ENCODE results near the gene GNA15.
"Not testable (repeated sequence)": the region's sequence is repeated elsewhere in the genome, so short reads cannot be mapped to it uniquely, and the experiment has no call there.

The GNA15 gene

DNA sequence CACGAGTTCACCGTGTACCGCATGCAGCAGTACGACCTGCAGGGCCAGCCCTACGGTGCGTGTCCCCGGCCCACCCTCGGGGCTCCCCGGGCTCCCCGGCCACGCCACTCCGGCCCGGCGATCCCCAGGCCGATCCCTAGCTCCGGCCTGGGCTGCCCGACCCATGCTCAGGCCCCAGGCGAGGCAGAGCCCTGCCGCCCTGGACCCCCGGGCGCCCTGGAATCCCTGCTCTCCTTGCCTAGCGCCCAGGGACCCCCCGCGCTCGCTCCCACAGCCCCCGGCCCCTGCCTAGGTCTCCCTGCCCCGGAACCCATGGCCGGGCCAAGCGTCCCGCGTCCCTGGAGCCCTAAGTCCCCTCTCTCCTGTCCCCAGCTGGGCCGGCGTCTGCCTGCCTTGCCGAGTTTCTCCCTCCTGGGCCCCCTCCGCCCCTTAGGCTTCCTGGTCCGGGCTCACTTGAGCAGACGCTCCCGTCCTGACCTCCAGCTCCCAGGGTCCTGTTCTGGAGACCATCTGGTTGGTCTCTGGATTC, 50.4 kb downstream of the GNA15 start:
- H3K4me3 ChIP-seq (ENCODE audit: low read length) = peak overlapping the region; percentile 90
- DNase-seq (ENCODE audit: low read depth, low spot score) = no peak

DNA sequence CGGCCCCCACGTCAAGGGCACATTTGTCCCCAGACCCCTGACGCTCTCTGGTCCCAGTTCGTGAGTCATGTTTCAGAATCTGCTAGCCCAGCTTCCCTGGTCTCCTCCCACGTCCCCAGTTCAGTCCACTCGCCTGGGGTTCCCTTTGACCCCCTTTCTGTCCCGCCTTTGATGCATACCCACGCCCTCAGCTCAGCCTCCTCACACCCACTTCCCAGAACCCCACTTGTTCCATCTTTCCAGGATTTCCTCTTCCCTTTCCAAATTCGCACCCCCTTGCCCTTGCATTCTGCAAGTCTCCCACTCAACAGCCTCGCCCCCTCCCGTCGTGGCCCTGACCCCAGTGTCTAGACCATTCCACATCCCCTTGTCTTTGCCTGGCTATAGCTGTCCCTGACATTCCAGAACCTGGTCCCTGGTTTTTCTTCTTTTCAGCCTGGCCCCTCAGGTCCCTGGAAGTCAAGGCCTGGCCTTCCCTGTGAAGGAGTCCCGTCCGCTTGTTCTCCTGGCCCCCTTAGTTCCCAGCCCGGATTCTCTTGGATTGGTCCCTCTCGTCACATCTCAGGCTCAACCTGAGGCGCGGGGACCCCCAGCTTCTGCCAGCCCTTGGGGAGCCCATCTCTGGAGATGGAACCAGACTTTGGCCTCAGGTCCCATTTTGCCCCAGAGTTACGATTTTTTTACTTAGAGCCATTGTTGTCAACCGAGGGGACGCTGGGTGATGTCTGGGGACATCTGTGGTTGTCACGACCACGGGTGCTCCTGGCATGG, 51.2 kb downstream of the GNA15 start:
- H3K4me3 ChIP-seq (ENCODE audit: low read length) = peak overlapping the region; percentile 90
- no peak for DNase-seq (ENCODE audit: low read depth, low spot score)

- DNase-seq (ENCODE audit: low read depth, low spot score) = no peak
- peak overlapping the region; percentile 90 for H3K4me3 ChIP-seq (ENCODE audit: low read length)
Measured at GRCh38 chr19:3187662-3188511, 52.1 kb downstream of the GNA15 start.

DNA sequence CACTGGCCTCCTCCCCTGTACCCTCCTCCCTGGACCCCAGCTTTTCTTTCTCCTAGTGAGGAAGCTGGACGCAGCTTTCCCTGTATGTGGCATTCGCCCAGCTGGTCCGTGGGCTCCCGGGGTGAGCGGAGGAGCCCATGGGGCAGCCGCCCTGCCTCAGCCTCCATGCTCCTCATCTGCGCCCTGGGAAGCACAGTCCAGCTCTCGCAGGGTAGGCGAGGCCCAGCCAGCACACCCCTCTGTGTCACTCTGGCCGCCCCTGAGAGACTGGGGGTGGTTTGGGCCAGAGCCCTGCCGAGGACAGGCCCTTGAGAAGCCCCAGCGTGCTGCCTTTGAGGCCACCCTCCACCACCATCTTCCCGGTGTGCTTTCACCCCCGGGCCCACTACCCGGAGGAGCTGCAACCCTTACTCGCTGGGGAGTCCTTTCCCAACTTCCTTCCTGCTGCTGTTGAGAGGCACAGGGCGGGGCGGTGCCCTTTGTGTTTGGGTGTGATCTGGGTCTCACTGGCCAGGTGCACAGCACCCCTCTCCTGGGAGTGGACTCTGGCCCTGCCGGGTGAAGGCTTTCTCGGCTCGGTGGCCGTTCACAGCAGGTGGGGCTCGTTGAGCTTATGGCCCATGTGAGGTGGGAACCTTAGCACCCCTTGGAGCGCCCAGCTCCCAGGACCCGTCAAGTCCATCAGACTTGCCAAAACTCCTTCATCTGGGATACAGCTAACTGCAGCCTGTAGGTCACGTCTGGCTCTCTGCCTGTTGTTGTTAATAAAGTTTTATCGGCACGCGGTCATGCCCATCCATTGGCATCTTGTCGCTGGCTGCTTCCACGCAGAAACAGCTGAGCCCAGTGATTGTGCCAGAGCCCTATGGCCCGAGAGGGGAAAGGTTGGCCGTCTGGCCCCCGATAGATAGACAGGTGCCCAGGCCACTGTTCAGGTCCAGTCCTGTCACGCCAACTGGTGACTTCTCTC, 53.1 kb downstream of the GNA15 start:
- no peak overlapping the region for H3K4me3 ChIP-seq (ENCODE audit: low read length)
- DNase-seq (ENCODE audit: low read depth, low spot score) = no peak

- DNase-seq (ENCODE audit: low read depth, low spot score) = no peak
- no peak overlapping the region for H3K4me3 ChIP-seq (ENCODE audit: low read length)
Measured at GRCh38 chr19:3189702-3190469, 54.1 kb downstream of the GNA15 start.

DNA sequence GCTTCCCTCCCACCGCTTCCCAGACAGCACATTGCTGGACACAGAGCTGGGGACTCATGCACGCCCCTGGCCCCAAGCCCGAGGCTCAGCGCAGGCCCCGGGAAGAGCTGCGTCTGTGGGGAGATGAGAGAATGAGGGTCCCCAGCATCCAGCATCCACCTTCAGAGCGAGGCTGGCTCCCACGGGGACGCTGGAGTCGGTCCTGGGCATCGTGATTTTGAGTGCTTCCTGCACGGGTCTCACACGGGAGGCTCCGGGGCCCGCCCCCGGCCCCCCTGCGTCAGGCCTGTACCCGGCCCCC, 54.6 kb downstream of the GNA15 start:
- no peak overlapping the region for H3K4me3 ChIP-seq (ENCODE audit: low read length)
- no peak for DNase-seq (ENCODE audit: low read depth, low spot score)

DNA sequence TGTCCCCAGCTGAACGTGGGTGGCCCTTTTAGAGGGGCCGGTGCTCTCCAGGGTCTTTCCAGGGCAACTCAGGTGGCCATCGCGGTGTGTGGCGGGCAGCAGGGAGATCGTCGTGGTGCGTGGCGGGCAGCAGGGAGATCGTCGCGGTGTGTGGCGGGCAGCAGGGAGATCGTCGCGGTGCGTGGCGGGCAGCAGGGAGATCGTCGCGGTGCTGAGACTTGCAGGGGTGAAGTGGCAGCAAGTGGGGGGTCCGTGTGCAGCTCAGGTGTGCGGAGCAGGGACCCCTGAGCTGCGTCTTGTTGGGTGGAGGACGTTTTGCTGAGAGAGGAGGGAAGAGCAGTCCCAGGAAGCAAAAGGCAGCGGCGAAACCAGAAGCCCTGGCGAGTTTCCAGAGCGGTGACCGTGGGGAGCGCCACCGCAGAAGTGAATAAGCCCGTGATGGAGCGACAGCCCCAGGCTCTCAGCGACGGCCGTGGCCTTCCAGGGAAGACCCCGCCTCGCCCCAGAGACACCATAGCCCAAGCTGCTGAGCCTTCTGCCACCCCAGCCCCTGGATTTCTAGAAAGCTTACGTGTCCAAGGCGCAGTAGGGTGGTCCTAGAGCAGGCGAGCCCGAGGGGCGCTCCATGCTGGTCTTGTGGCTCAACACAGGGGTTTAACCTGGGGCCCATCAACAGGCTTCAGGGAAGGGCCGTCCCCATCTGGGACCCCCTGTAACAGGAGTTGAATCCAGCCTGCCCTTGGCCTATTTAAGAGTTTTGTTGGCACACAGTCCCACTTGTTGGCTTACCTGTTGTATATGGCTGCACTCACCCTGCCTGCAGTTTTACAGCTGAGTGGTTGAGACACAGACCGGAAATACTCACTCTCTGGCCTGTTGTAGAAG, 55.3 kb downstream of the GNA15 start:
- H3K4me3 ChIP-seq (ENCODE audit: low read length) = no peak overlapping the region
- no peak for DNase-seq (ENCODE audit: low read depth, low spot score)

- DNase-seq (ENCODE audit: low read depth, low spot score); H3K4me3 ChIP-seq (ENCODE audit: low read length): not testable (repeated sequence)
Measured at GRCh38 chr19:3191806-3192104, 55.9 kb downstream of the GNA15 start.

GRCh38 chr19:3192228-3192635, 56.4 kb downstream of the GNA15 start:
- no peak overlapping the region for H3K4me3 ChIP-seq (ENCODE audit: low read length)
- no peak for DNase-seq (ENCODE audit: low read depth, low spot score)

- H3K4me3 ChIP-seq (ENCODE audit: low read length) = no peak overlapping the region
- DNase-seq (ENCODE audit: low read depth, low spot score) = no peak
Measured at GRCh38 chr19:3192684-3193083, 56.9 kb downstream of the GNA15 start.

DNA sequence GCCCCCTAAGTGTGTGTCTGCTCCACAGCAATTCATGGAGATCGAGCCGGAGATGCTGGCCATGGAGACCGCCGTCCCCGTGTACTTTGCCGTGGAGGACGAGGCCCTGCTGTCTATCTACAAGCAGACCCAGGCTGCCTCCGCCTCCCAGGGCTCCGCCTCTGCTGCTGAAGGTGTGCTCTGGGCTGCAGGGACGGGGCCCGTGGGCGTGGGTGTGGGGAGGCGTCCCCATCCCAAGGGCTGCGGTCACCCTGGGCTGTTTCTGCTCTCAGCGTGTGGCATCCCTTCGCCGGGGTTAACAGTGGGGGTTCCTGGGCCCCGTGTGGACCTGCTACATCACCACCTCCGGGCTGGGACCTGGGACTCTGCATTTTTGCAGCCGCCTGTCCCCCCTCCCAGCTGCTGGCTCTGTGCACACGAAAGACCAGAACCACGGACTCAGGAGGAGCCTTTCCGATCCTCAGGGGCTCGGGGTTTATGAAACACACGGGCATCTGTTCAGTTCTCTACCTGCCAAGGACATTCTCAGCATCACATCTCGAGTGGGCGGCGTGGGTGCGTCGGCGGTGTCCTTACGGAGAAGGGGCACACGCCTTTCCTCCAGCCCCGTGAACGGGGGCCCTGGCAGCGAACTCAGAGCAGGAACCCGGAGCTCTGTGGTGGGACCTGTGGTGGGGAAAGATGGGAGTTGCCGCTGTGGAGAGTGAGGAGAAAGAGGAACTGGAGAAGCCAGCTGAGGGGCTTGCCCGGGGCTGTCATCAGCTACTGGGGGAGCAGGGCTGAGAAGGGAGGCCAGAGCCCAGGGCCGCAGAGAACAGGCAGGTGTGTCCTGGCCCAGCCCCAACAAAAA, 57.6 kb downstream of the GNA15 start:
- no peak overlapping the region for H3K4me3 ChIP-seq (ENCODE audit: low read length)
- no peak for DNase-seq (ENCODE audit: low read depth, low spot score)

GRCh38 chr19:3194106-3195087, 58.6 kb downstream of the GNA15 start:
- H3K4me3 ChIP-seq (ENCODE audit: low read length) = no peak overlapping the region
- no peak for DNase-seq (ENCODE audit: low read depth, low spot score)

DNA sequence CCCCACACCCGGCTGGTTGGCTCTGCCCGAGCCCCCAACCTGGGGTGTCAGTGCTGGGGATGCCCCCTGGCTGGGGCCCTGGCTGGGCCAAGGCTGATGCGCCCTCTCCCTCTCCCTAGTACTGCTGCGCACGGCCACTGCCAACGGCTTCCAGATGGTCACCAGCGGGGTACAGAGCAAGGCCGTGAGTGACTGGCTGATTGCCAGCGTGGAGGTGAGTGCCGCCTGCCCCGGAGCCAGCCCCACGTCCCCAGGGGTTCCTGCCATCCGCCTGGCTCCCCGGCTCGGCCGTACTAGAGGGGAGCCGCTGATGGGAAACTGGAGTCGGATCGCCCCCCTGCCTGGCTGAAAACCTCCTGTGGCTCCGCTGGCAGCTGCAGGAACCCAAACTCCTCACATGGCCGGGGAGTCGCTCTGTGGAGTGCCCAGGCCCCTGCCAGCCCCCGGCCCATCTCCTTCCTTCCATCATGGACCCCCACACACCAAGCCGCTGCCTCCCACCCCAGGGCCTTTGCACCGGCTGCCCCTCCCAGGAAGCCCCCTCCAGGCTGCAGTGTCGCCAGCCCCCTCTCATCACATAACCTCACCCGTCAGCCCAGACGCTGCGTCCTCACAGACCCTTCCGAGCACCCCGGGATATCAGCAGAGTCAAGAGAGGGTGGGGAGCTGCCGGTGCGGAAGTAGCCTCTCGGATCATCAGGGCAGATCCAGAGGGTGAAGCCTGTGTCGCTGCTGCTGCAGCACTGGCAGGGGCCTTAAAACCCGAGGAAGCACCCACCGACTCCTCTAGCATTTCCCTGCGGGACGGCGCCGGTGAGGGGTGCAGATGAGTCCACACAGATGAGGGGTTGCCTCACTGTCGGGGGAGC, 60.5 kb downstream of the GNA15 start:
- no peak for DNase-seq (ENCODE audit: low read depth, low spot score)
- H3K4me3 ChIP-seq (ENCODE audit: low read length) = no peak overlapping the region

DNA sequence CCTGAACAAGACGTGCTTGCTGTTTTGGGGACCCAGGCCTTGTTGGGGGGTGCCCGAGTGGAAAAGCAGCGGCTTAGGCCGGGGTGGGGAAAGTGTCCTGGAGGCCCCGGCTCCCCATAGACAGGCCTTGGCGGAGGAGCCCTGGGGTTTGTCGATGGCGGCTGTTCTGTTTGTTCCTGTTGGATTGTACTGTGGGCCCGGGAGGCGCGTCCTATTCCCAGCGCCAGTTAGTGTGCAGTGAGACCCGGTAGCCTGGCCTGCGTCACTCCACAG, 61.0 kb downstream of the GNA15 start:
- DNase-seq (ENCODE audit: low read depth, low spot score) = no peak
- H3K4me3 ChIP-seq (ENCODE audit: low read length) = no peak overlapping the region

Data from Jurkat, Clone E6-1 (cell line).